Measurements from ENCODE around the gene MYT1. TPM values are rescaled to one million over a fixed set of nuclear protein-coding genes. Genes with fewer than 3 reads are reported as not detected.
"Not testable (repeated sequence)": the region's sequence is repeated elsewhere in the genome, so short reads cannot be mapped to it uniquely, and the experiment has no call there.

The MYT1 gene
- total RNA-seq, 1 experiment from 2014 or later: not detected

DNA sequence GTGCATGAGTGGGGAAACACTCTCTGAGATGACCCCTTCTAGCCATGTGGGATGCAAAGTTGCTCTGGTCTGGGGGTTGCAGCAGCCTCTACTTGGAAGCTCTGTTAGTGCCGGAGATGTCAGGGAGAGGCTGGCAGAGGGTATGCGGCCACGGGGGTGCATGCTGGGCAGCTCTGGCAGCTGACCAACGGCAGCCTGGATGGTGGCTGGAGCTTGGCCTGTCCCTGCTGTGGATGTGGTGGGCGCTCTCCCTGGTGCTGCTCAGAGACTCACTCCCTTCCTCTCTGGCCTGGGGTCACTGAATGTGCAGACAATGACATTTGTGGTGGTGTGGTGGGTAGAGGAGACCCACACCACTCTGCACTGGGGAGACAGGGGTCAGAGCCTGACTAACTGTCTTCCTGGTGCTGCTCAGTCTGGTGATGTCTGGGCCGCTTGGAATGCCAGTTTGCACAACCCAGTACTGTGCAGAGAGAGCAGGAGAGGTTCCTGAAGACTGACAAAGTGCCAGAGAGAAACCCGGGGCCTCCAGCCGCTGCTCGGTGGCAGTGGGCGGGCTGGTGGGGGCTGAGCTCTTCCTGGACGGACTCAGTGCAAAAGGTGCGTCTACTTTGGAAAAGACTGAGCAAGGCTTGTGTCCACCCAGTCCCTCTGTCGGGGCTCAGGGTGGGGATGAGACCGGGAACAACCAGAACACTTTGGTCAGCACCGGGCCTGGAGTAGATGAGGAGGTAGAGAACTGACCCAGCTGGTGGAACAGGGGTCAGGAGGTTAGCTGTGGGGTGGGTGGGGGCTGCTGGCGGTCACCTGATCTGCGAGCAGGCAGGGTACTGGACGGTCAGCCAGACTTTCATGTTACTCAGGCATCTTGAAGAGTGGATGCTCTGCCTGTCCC is 2.7 kb downstream of the MYT1 start:
- no peak for DNase-seq (ENCODE audit: low read depth)

DNA sequence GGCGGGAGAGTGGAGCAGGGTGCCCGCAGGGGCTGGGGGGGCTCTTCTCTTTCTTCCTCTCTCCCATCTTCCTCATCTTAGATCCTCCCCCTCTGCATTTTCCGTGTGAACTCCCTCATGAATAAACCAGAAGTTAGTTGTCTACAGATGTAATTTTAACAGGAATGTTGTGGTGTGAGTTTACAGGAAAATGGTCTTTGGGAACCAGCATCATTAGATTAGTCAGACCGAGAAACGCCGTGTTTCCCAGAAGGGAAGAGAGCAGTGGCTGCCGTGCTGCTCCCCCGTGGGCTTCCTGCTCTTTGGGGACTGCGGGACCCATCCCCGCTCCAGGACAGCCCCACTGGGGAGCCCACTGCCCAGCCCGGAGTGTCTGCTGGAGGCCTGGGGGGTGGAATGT is 3.4 kb downstream of the MYT1 start:
- peak; percentile 26 for DNase-seq (ENCODE audit: low read depth)

DNA sequence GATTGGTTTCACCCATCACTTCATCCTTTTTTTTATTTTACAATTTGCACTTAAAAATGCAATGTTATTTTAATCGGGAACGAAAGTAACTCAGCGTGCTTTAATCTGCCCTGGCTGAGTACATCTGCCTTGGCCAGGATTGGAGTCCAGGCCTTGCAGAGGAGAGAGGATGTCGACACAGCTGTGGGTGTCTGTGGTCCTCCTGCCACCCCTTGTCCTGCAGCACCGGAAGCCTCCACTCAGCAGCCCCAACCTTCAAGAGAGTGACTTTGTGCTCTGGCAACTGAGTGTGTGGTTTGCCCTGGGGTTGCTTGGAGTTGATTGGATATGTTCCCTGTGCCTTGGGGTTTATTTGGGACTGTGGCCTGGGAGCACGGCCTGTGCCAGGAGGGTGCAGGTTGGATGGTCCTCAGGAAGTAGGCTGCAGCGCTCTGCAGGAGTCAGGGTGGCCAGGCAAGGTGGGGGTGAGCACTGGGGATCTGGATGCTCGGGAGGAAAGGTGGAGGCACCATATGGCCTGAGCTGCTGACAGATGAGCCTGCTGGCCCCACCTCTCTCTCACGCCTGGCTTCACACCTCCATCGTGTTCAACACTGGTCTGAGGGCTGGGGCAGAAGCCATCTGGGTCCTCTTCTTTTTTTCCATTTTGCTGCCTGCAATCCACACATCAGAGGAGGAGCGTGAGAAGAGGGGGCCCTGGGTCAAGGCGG is 4.3 kb downstream of the MYT1 start:
- peak; percentile 42 for DNase-seq (ENCODE audit: low read depth)

DNA sequence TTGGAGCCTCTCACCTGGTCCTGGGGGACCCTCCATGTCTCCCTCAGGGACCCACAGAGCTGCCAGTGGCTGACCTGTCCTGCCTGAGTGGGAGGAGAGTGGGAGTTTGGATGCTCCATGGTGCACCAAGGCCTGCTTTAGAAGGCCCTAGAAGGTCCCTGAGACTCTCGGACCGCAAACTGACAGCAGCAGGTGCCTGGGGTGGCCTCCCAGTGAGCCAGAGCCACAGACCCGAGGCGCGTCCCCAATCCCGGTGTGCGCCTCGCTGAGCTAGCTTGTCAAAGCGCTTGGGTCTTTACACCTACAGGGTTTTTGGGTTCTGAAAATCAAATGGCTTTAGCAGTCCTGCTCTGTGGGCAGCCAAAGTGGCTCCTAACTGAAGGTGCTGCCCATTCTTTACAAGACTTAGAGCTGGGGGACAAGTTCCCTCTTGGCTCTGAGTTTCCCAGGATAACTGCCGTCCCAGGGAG is 4.9 kb downstream of the MYT1 start:
- no peak for DNase-seq (ENCODE audit: low read depth)

DNA sequence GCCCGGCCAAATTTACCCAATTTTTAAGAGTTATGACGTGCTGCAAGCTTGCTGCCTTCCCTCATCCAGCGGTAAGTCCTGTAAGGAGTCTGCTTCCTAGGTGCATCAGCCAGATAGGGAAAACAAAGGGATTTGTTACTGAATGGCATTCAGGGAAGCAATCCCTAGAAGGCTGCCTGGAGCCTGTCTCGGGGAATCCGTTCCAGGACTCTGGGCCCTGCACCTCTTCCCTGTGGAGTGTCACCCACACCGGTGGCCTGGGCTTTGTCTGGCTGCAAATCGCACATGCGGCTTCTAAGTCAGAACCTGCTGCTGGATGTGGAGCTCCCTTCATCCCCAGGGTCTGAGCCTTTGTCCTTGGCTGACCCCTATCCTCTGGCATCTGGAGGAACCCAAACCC is 7.0 kb downstream of the MYT1 start:
- DNase-seq (ENCODE audit: low read depth): no peak

DNA sequence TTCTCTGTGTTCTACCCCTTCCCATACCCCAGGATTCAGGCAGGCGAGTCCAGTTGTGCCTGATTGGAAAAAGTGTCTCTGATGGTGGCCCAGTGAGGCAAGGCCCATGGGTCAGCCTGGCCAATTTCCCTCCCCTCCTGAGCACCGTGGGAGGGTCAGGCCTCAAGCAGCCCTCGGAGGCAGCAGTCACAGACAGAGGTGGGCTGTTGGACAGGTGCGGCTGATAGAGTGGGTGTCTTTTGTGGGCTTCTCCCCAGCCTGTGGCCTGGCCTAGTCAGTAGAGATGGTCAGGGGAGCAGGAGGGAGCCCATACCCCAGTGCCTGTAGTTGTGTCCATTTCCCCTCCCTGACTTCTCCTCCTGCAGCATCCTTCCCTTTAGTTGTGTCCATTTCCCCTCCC is 8.9 kb downstream of the MYT1 start:
- DNase-seq (ENCODE audit: low read depth): no peak

DNA sequence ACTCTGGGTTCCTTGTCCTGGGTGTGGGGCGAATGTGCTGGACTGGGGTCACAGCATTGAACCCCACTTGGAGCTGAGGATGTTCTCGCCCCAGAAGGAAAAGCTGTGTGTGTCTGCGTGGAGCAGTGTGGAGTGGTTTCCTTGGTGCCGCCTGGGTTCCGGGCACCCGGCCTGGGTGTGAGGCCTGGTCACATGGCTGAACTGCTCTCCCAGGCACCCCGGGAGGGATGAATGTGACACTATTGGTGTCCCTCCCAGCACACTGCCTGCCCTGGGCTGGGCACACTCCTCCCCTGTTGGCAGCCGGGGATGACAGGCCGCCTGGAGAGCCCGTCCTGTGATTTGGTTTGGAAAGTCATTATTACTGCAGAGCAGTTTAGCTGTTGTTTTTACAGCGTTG is 12.3 kb downstream of the MYT1 start:
- DNase-seq (ENCODE audit: low read depth): no peak

DNA sequence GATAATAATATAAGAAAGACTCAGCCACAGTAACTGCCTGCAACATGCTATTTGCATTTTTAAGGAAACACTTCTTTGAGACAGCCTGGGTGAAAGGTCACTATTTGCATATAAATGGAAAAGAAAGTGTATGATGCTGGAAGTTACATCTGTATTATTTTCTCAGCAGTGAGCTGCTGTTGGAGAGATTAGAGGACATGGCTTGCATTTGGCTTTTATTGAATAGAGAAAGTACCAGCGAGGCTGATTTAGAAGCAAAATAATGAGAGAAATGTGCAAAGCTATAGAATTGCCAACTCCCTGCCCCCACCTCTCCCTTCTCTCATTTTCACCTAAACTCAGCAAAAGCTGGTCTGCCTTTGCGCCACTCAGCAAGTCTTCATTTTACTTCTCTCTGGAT is 12.7 kb downstream of the MYT1 start:
- DNase-seq (ENCODE audit: low read depth): no peak

DNA sequence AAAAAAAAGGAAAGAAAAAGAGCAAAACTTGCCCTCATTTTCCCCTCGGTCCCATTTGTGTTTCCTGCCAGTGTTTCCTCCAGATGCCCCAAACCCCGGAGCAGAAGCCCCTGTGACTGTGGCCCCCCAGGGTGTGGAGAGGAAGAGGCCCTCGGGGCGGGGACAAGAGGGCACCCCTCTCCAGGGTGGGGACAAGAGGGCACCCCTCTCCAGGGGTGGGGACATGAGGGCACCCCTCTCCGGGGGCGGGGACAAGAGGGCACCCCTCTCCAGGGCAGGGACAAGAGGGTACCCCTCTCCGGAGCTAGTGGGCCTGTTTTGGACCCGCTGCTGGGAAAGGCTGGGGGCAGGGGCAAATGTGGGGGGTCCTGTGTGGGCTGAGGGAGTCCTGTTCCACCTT is 13.1 kb downstream of the MYT1 start:
- no peak for DNase-seq (ENCODE audit: low read depth)

DNA sequence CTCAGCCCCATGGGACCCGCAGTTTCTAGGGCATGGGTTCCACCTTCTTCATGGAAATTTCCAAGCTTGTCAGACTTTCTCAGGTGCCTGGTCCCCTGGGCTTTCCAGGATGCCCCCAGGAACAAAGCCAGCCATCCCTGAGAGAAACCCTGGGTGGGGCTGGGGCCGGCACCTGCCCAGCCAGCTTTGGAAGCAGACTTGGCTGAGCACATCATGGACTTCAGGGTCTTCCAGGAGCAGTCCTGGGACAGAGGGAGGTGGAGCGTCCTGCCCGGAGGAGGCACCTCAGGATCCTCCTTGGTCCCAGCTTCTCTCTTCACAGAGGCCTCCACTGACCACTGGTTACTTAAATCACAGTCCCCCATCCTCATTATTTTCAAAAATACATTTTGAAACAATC is 13.5 kb downstream of the MYT1 start:
- DNase-seq (ENCODE audit: low read depth): no peak

DNA sequence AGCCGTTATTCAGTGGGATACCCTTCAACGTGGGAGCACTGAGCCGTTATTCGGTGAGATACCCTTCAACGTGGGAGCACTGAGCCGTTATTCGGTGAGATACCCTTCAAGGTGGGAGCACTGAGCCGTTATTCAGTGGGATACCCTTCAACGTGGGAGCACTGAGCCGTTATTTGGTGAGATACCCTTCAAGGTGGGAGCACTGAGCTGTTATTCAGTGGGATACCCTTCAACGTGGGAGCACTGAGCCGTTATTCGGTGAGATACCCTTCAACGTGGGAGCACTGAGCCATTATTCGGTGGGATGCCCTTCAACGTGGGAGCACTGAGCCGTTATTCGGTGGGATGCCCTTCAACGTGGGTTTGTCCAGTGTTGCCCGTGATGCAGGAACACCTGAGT is 14.7 kb downstream of the MYT1 start:
- DNase-seq (ENCODE audit: low read depth): not testable (repeated sequence)

DNA sequence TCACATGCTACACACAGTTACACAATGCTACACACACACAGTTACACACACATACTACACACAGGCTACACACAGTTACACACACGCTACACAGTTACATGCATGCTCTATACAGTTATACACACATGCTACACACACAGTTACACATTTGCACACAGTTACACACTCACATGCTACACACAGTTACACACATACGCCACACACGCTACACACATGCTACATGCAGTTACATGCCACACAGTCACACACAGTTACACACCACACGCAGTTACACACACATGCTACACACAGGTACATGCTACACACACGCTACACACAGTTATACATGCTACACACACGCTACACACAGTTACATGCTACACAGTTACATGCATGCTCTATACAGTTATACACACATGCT is 15.6 kb downstream of the MYT1 start:
- no peak for DNase-seq (ENCODE audit: low read depth)

DNA sequence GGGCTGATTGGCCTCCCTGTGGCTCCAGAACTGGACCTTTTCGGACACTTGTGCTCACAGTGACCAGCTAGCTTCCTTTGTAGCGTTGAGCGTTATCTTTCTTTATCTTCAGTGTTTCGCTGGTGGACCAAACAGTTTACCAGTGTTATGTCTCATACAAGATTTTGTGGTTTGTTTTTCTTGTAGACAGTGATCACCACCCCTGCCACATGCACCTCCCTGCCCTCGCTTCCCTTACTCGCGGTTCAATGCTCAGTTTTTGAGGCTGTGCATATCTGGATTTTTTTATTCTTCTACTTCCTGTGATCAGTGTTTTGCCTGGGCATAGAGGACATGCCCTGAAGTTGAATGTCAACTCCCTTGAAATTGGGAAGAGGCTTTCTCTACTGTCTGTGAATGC is 16.4 kb downstream of the MYT1 start:
- no peak for DNase-seq (ENCODE audit: low read depth)

DNA sequence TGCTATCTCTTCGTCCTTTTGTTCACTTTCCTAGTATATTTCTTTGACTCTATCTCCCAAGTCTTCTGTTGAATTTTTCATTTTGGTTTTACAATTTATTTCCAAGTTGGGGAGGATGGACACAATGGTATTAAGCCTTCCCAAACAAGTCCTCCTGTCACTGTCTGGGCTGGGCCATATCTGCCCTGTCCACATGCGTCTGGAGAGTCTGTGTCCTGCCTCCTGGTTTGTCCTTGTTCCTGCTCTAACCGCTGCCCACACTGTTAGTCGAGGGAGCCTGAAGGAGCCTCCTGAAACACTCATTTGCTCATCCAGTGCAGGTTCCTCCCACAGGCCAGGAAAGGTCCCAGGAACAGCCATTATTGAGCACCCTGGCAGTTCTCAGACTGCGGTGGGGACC is 17.1 kb downstream of the MYT1 start:
- DNase-seq (ENCODE audit: low read depth): no peak

DNA sequence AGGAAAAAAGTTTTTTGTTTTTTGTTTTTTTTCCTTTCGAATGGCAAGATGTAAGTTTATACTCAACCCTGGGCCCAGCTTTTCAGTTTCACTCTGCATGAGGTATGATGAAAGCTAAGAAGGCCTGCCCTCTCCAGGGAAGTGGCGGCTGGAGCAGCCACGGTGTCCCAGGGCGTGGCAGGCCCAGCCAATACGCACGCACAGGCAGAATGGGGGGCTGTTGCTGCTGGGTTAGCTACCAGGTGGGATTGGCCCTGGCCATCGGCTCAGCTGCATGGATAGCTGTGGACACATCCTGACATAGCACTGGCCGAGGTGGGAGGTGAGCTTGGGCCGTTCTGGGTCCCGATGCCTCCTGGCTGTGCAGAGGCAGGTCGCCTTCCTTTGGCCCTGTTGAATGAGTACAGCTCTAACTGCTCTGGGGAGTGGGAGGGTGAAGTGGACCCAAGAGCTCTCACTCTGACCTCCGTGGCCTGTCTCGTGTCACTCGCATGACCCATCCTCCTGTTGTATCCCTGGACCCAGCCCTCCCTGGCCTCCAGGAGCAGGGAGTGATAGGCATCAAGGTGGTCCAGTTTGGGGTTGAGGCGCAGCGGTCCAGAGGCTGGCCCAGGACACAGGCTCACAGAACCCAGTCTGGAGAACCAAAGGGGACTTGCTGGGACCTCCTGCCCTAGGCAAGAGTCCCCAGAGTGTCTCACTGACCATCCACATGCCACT is 18.1 kb downstream of the MYT1 start:
- DNase-seq (ENCODE audit: low read depth): no peak

DNA sequence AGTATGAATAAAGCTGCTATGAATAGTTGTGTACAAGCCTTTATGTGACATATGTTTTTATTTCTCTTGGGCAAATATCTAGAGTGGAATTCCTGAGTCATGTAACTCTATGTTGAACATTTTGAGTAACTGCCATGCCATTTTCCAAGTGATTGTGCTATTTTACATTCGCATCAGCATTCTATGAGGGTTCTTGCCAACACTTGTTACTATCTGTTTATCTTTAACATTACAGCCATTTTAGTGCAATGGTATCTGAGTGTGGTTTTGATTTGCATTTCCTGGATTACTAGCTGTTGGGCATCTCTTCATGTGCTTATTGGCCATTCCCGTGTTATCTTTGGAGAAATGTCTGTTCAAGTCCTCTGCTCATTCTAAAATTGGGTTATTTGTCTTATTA is 19.1 kb downstream of the MYT1 start:
- peak; percentile 21 for DNase-seq (ENCODE audit: low read depth)

DNA sequence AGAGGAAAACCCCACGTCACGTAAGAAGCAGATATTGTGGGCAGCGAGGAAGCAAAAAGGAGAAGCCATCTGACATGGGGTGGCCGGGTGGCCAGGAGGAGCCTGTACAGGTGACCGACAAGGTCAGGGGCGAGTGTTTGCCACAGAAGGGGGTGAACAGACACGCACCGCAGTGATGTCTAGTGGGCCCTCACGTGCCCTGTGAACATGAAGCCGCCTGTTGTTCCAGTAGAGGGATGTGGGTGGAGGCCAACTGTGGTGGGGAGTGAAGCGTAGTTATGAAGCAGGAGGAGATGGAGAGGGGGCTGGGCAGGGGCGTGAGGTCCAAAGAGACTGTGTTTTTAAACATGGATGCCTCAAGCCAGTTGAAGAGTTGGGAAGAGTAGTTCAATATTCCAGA is 20.5 kb downstream of the MYT1 start:
- DNase-seq (ENCODE audit: low read depth): no peak

DNA sequence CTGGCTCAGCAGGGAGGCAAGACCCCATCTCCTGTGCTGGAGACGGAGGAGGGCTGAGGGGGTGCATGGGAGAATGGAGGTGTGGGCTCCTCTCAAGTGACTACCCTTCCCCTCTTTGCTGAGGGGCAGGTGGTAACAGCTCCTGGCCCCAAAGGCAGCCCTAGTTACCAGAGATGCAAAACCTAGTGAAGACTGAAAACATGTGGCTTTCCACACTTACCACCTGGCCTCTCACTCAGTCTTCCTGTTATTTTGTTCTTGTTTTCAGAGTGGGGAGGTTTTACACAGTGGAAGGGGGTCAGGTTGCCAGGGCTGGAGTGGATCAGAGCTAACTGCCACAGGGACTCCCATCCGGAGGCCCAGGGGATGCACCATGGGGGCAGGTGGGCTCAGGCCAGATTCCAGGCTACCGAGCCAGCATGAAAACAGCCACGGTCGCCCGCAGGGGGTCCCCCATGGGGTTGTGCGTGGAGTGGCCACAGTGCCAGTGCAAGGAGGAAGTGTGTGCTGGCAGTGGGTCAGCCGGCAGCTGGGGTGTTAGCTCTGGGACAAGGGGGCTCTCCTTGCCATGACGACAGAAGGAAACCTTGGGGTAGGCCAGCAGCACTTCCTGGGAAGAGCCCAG is 21.1 kb downstream of the MYT1 start:
- no peak for DNase-seq (ENCODE audit: low read depth)

DNA sequence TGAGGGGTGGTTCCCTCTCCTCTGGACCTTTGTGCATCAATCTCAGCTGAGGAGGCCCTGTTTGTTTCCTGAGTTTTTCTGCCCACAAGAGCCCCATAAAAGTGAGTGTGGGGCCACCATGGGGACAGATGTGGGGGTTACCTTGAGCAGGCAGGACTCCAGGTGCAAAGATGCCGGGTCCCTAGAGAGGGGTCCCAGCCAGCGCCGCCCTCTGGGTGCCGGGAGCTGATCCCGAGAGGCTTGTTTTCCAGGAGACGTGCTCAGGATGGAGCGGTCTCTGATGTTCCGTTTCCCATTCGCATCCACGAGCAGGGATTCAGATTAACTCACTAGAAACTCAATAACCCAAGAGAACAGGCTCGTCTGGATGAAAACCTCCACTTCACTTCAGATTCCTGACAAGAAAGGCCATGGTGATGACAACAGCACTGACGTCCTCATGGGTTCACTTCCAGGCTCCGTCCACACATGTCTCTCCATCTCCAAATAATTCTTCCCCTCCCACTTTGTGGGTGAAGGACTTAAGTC is 21.9 kb downstream of the MYT1 start:
- no peak for DNase-seq (ENCODE audit: low read depth)

DNA sequence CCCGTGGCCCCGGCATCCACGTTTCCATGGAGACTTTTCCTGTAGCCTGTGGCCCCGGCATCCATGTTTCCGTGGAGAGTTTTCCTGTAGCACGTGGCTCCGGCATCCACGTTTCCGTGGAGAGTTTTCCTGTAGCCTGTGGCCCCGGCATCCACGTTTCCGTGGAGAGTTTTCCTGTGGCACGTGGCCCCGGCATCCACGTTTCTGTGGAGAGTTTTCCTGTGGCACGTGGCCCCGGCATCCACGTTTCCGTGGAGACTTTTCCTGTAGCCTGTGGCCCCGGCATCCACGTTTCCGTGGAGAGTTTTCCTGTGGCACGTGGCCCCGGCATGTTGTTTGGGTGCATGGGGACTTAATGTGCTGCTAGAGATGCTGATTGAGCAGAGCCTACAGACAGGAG is 23.0 kb downstream of the MYT1 start:
- not testable (repeated sequence) for DNase-seq (ENCODE audit: low read depth)

DNA sequence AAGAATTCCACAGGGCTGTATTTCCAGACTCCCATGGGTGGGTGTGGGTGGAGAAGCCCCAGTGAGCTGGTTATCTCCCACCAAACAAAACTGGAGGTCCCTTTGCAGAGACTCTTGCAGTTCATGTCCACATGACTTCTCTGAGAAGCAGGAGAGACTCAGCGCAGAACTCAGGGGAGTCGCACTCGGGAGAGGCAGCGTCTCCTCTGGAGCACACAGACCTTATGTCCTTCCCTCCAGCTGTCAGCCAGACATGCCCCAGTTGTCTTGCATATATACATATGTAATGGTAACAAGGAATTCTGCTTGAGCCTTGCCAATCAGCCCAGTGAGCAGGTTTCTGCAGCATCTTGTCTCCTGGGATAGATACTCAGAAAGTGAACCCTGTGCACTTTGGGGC is 23.8 kb downstream of the MYT1 start:
- DNase-seq (ENCODE audit: low read depth): no peak
